ENCODE measurements around the gene RAB27A. TPM values are rescaled to one million over a fixed set of nuclear protein-coding genes. Genes with fewer than 3 reads are reported as not detected.

The RAB27A gene
- total and polyA plus RNA-seq, 2 of the 13 experiments (the other 11 are each of a cell fraction or from before 2014, with no cell fraction given): 3.4 to 8.1 TPM

DNA sequence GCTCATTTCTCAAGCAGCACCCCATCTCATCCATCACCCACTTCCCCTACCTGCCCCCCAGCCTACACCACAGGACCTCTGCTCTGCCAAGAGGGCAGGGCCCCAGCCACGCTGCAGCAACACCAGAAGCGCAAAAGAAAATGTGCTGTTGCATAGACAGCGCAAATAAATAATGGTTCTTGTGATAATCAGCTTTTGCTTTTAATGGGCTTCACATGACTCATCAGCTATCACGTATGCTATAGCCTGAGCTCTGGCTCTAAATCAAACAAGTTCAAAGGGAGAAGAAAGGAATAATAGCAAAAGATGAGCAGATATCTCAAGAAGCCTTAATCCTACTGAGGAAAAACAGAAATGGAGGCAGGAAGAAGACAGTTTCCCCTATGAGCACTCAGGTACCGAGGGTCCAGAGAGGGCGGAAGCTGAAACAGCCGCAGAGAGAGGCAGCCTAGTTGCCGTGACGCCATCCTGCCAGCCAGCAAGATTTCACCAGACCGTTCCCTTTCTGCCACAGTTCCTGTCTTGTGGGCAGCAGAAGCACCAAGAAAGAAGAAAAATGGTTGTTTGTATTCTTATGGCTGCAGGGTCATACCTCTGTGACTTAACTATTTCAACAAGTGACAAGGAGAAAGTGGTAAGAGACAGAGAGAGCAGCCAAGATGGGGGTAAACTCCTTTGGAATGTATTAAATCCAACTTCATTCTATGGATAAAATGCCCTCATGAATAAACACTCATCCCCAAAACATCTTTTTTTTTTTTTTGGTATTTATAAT, 22.0 kb downstream of the RAB27A start (continued):
- TF ChIP-seq, protein P1, sequence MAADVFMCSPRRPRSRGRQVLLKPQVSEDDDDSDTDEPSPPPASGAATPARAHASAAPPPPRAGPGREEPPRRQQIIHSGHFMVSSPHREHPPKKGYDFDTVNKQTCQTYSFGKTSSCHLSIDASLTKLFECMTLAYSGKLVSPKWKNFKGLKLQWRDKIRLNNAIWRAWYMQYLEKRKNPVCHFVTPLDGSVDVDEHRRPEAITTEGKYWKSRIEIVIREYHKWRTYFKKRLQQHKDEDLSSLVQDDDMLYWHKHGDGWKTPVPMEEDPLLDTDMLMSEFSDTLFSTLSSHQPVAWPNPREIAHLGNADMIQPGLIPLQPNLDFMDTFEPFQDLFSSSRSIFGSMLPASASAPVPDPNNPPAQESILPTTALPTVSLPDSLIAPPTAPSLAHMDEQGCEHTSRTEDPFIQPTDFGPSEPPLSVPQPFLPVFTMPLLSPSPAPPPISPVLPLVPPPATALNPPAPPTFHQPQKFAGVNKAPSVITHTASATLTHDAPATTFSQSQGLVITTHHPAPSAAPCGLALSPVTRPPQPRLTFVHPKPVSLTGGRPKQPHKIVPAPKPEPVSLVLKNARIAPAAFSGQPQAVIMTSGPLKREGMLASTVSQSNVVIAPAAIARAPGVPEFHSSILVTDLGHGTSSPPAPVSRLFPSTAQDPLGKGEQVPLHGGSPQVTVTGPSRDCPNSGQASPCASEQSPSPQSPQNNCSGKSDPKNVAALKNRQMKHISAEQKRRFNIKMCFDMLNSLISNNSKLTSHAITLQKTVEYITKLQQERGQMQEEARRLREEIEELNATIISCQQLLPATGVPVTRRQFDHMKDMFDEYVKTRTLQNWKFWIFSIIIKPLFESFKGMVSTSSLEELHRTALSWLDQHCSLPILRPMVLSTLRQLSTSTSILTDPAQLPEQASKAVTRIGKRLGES (CRISPR knock-in tag; IDR thresholded peaks at IDR 0.05; ENCODE audit: borderline replicate concordance): no peak
- TF ChIP-seq ZNF597 (CRISPR knock-in tag; IDR thresholded peaks at IDR 0.05): no peak
- TF ChIP-seq, protein P2, sequence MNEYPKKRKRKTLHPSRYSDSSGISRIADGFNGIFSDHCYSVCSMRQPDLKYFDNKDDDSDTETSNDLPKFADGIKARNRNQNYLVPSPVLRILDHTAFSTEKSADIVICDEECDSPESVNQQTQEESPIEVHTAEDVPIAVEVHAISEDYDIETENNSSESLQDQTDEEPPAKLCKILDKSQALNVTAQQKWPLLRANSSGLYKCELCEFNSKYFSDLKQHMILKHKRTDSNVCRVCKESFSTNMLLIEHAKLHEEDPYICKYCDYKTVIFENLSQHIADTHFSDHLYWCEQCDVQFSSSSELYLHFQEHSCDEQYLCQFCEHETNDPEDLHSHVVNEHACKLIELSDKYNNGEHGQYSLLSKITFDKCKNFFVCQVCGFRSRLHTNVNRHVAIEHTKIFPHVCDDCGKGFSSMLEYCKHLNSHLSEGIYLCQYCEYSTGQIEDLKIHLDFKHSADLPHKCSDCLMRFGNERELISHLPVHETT (CRISPR knock-in tag; conservative IDR thresholded peaks at IDR 0.05): no peak

DNA sequence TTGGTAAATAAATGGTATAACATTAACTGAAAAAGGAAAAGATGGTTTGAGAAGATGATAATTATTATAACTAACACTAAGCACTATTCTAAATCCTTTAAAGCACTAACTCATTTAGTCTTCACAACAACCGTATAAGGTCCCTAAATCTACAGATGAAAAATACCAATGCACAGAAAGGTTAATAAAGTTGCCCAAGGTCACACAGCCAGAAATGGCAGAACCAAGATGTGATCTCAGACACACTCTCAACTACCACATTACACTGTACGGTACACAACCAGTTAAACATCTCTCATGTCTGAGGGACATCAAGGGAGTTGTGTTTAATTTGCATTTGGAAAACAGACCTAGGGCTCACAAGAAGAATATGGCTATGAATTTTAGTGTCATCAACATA, 23.1 kb downstream of the RAB27A start:
- H3K27me3 ChIP-seq (ENCODE audit: control insufficient read depth in 1 of 2, insufficient read depth in 2 of 2, low read length in 2 of 2): no peaks in the 10 kb centered on the region
- no peaks in the 10 kb centered on the region for H3K36me3 ChIP-seq (replicated peaks in 1 of 2; ENCODE audit: control insufficient read depth in 1 of 2, insufficient read depth in 2 of 2, low read length in 2 of 2)
- H3K9ac ChIP-seq (ENCODE audit: insufficient read depth, low read depth, low read length): no peak overlapping the region
- ATAC-seq: no peak
- H2AFZ ChIP-seq (ENCODE audit: low read length): no peak overlapping the region
- in situ Hi-C loops (cut with HindIII; ENCODE audit: extremely low pct_ligation_motif_present, low pct_unique_long_range_greater_than_20kb): no loop called here
- ChIA-PET POLR2A (no interaction called here), CTCF (ENCODE audit: low intra/inter-chr PET ratio, low total read pairs) (no interaction called here)
- no peak overlapping the region for H3K27ac ChIP-seq (ENCODE audit: extremely low read length, insufficient read depth, low read length)
- no peaks in the 10 kb centered on the region for H3K4me1 ChIP-seq (ENCODE audit: insufficient read depth, low read length)
- intact Hi-C loops (cut with micrococcal nuclease; ENCODE audit: unreplicated experiment): no loop called here
- H3K9me3 ChIP-seq (ENCODE audit: low read length): no peaks in the 10 kb centered on the region
- H4K20me1 ChIP-seq (ENCODE audit: insufficient read depth, low read length): no peaks in the 10 kb centered on the region
- no peak overlapping the region for H3K4me3 ChIP-seq (replicated peaks in 1 of 3; ENCODE audit: insufficient read depth in 1 of 3, low read depth in 2 of 3, low read length in 3 of 3)
- no peak for DNase-seq (ENCODE audit: low spot score)
- no peak overlapping the region for H3K4me2 ChIP-seq (ENCODE audit: low read depth, low read length)
- BruUV-seq (replicated peaks): no TSS peak
- 94% methylated on average over 2 of the region's 2 CpGs for WGBS (ENCODE audit: low lambda C conversion rate)
- H3K79me2 ChIP-seq (ENCODE audit: insufficient read depth, low read length): no peaks in the 10 kb centered on the region
- no peak for FAIRE-seq
- TF ChIP-seq ZNF138 (CRISPR knock-in tag; IDR thresholded peaks at IDR 0.05; ENCODE audit: low read depth) (no peak), ZNF225 (CRISPR knock-in tag; IDR thresholded peaks at IDR 0.05) (no peak), RORA (CRISPR knock-in tag; IDR thresholded peaks at IDR 0.05) (no peak), ZNF44 (CRISPR knock-in tag; IDR thresholded peaks at IDR 0.05) (no peak), NR2F6 (IDR thresholded peaks at IDR 0.05) (no peak), NR2F6 (CRISPR knock-in tag; IDR thresholded peaks at IDR 0.05) (no peak), SAP130 (CRISPR knock-in tag; IDR thresholded peaks at IDR 0.05; ENCODE audit: low read depth) (no peak), STAT6 (CRISPR knock-in tag; IDR thresholded peaks at IDR 0.05; ENCODE audit: borderline replicate concordance) (no peak)
- TF ChIP-seq, protein P3, sequence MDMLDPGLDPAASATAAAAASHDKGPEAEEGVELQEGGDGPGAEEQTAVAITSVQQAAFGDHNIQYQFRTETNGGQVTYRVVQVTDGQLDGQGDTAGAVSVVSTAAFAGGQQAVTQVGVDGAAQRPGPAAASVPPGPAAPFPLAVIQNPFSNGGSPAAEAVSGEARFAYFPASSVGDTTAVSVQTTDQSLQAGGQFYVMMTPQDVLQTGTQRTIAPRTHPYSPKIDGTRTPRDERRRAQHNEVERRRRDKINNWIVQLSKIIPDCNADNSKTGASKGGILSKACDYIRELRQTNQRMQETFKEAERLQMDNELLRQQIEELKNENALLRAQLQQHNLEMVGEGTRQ (IDR thresholded peaks at IDR 0.05; ENCODE audit: low read depth, low read length): no peak
- TF ChIP-seq, protein P3 (CRISPR knock-in tag; IDR thresholded peaks at IDR 0.05; ENCODE audit: borderline replicate concordance): no peak
